ENCODE data around the gene NCSTN. TPM values are rescaled to one million over a fixed set of nuclear protein-coding genes. Genes with fewer than 3 reads are reported as not detected.
A peak's percentile ranks its signal among the peaks of the same experiment; 100 is the strongest.

Gene NCSTN
- 65.2 TPM for polyA plus RNA-seq (2013, experiment 1 of 2)
- 67.6 TPM for polyA plus RNA-seq (2013, experiment 2 of 2)

GRCh38 chr1:160342953-160343869 lies at the start of gene NCSTN, which contains the start of gene COPA:
Gene NCSTN (plus strand): TSS chr1:160343383. CDS start chr1:160343397, 14 bp downstream.
Gene COPA (minus strand): TSS chr1:160343250. CDS start chr1:160343170, 80 bp downstream.
- Histone ChIP-seq H3K9me3 (replicated peaks in 1 of 2; ENCODE audit: control insufficient read depth in 2 of 2, insufficient read depth in 1 of 2, low read depth in 1 of 2, low read length in 2 of 2) (no peaks in the 10 kb centered on the region), H2BK120ac (ENCODE audit: low read depth, low read length) (no peak within 1 kb of the TSS), H3K4me2 (ENCODE audit: insufficient read depth, low read length, poor library complexity, severe bottlenecking) (peak within 1 kb of the TSS; percentile 89), H3K9ac (ENCODE audit: low read depth, low read length, poor library complexity) (peak within 1 kb of the TSS; percentile 93), H3K79me1 (ENCODE audit: low read depth, low read length) (peaks cover 5% of the 10 kb centered on the region), H2BK5ac (ENCODE audit: low read length) (peak within 1 kb of the TSS; percentile 75), H3K14ac (ENCODE audit: low read length) (peak within 1 kb of the TSS; percentile 56), H3K36me3 (replicated peaks in 1 of 2; ENCODE audit: control insufficient read depth in 2 of 2, insufficient read depth in 2 of 2, low read length in 2 of 2) (peaks cover 11 to 68% of the 10 kb centered on the region in 2 donors), H3K27ac (replicated peaks; ENCODE audit: low read length) (no peak within 1 kb of the TSS), H4K91ac (ENCODE audit: low read depth, low read length, poor library complexity) (no peak within 1 kb of the TSS), H3K27me3 (ENCODE audit: control insufficient read depth in 3 of 3, insufficient read depth in 3 of 3, low read depth in 1 of 3, low read length in 3 of 3) (no peaks in the 10 kb centered on the region), H2AFZ (ENCODE audit: low read length) (peak within 1 kb of the TSS; percentile 92), H3K4ac (ENCODE audit: low read length) (no peak within 1 kb of the TSS), H2AK5ac (ENCODE audit: low read depth, low read length) (peak within 1 kb of the TSS; percentile 82), H3K4me1 (ENCODE audit: control insufficient read depth in 2 of 2, insufficient read depth in 1 of 2, low read depth in 1 of 2, low read length in 2 of 2) (peaks cover 4 to 7% of the 10 kb centered on the region in 2 donors), H3K23ac (ENCODE audit: low read depth, low read length, poor library complexity) (peak within 1 kb of the TSS; percentile 50), H4K8ac (ENCODE audit: low read depth, low read length) (peak within 1 kb of the TSS; percentile 53), H3K18ac (ENCODE audit: low read length) (peak within 1 kb of the TSS; percentile 94), H3K4me3 (ENCODE audit: low read length in 2 of 2) (peak within 1 kb of the TSS; percentile 86 to 89), H2BK12ac (ENCODE audit: low read length) (no peak within 1 kb of the TSS), H2BK15ac (ENCODE audit: low read length) (no peak within 1 kb of the TSS)
- DNase-seq (ENCODE audit: low spot score) = peak; percentile 91
- no CpG with 5 or more reads among the region's 58 CpGs for WGBS, 2 donors (ENCODE audit: extremely low coverage in 2 of 2, insufficient read length in 2 of 2, insufficient replicate concordance in 1 of 2)

GRCh38 chr1:160296036-160296435 lies 47.1 kb upstream of the NCSTN start:
- DNase-seq (ENCODE audit: low spot score) = no peak
- Histone ChIP-seq H3K14ac (ENCODE audit: low read length) (no peak overlapping the region), H3K4me3 (ENCODE audit: low read length in 2 of 2) (no peak overlapping the region), H3K27me3 (ENCODE audit: control insufficient read depth in 3 of 3, insufficient read depth in 3 of 3, low read depth in 1 of 3, low read length in 3 of 3) (no peaks in the 10 kb centered on the region), H3K9me3 (replicated peaks in 1 of 2; ENCODE audit: control insufficient read depth in 2 of 2, insufficient read depth in 1 of 2, low read depth in 1 of 2, low read length in 2 of 2) (no peaks in the 10 kb centered on the region), H3K4me2 (ENCODE audit: insufficient read depth, low read length, poor library complexity, severe bottlenecking) (no peak overlapping the region), H2BK5ac (ENCODE audit: low read length) (no peak overlapping the region), H3K36me3 (replicated peaks in 1 of 2; ENCODE audit: control insufficient read depth in 2 of 2, insufficient read depth in 2 of 2, low read length in 2 of 2) (peaks cover 53 to 99% of the 10 kb centered on the region in 2 donors), H4K8ac (ENCODE audit: low read depth, low read length) (no peak overlapping the region), H2BK120ac (ENCODE audit: low read depth, low read length) (no peak overlapping the region), H3K4me1 (ENCODE audit: control insufficient read depth in 2 of 2, insufficient read depth in 1 of 2, low read depth in 1 of 2, low read length in 2 of 2) (no peaks in the 10 kb centered on the region), H4K91ac (ENCODE audit: low read depth, low read length, poor library complexity) (no peak overlapping the region), H3K79me1 (ENCODE audit: low read depth, low read length) (no peaks in the 10 kb centered on the region), H3K9ac (ENCODE audit: low read depth, low read length, poor library complexity) (no peak overlapping the region), H2AFZ (ENCODE audit: low read length) (no peak overlapping the region), H3K27ac (replicated peaks; ENCODE audit: low read length) (no peak overlapping the region), H2BK12ac (ENCODE audit: low read length) (no peak overlapping the region), H2AK5ac (ENCODE audit: low read depth, low read length) (no peak overlapping the region), H3K23ac (ENCODE audit: low read depth, low read length, poor library complexity) (no peak overlapping the region), H3K4ac (ENCODE audit: low read length) (no peak overlapping the region), H3K18ac (ENCODE audit: low read length) (no peak overlapping the region), H2BK15ac (ENCODE audit: low read length) (no peak overlapping the region)
- no CpG with 5 or more reads among the region's 1 CpG for WGBS, 2 donors (ENCODE audit: extremely low coverage in 2 of 2, insufficient read length in 2 of 2, insufficient replicate concordance in 1 of 2)

GRCh38 chr1:160300173-160300572 lies 43.0 kb upstream of the NCSTN start:
- Histone ChIP-seq H3K27me3 (ENCODE audit: control insufficient read depth in 3 of 3, insufficient read depth in 3 of 3, low read depth in 1 of 3, low read length in 3 of 3) (no peaks in the 10 kb centered on the region), H3K4me2 (ENCODE audit: insufficient read depth, low read length, poor library complexity, severe bottlenecking) (no peak overlapping the region), H3K36me3 (replicated peaks in 1 of 2; ENCODE audit: control insufficient read depth in 2 of 2, insufficient read depth in 2 of 2, low read length in 2 of 2) (peaks cover 25 to 96% of the 10 kb centered on the region in 2 donors), H2AK5ac (ENCODE audit: low read depth, low read length) (no peak overlapping the region), H3K9me3 (replicated peaks in 1 of 2; ENCODE audit: control insufficient read depth in 2 of 2, insufficient read depth in 1 of 2, low read depth in 1 of 2, low read length in 2 of 2) (no peaks in the 10 kb centered on the region), H4K8ac (ENCODE audit: low read depth, low read length) (no peak overlapping the region), H4K91ac (ENCODE audit: low read depth, low read length, poor library complexity) (no peak overlapping the region), H2BK120ac (ENCODE audit: low read depth, low read length) (no peak overlapping the region), H3K23ac (ENCODE audit: low read depth, low read length, poor library complexity) (no peak overlapping the region), H3K18ac (ENCODE audit: low read length) (no peak overlapping the region), H3K4ac (ENCODE audit: low read length) (no peak overlapping the region), H3K4me3 (ENCODE audit: low read length in 2 of 2) (no peak overlapping the region), H3K9ac (ENCODE audit: low read depth, low read length, poor library complexity) (no peak overlapping the region), H2AFZ (ENCODE audit: low read length) (no peak overlapping the region), H2BK12ac (ENCODE audit: low read length) (no peak overlapping the region), H2BK15ac (ENCODE audit: low read length) (no peak overlapping the region), H3K79me1 (ENCODE audit: low read depth, low read length) (no peaks in the 10 kb centered on the region), H3K4me1 (ENCODE audit: control insufficient read depth in 2 of 2, insufficient read depth in 1 of 2, low read depth in 1 of 2, low read length in 2 of 2) (no peaks in the 10 kb centered on the region), H3K27ac (replicated peaks; ENCODE audit: low read length) (no peak overlapping the region), H3K14ac (ENCODE audit: low read length) (no peak overlapping the region), H2BK5ac (ENCODE audit: low read length) (no peak overlapping the region)
- no peak for DNase-seq (ENCODE audit: low spot score)
- no CpG with 5 or more reads among the region's 7 CpGs for WGBS, 2 donors (ENCODE audit: extremely low coverage in 2 of 2, insufficient read length in 2 of 2, insufficient replicate concordance in 1 of 2)

GRCh38 chr1:160307118-160307791 lies 35.9 kb upstream of the NCSTN start:
- Histone ChIP-seq H2BK12ac (ENCODE audit: low read length) (no peak overlapping the region), H3K23ac (ENCODE audit: low read depth, low read length, poor library complexity) (no peak overlapping the region), H3K4me3 (ENCODE audit: low read length in 2 of 2) (no peak overlapping the region), H3K18ac (ENCODE audit: low read length) (no peak overlapping the region), H3K79me1 (ENCODE audit: low read depth, low read length) (no peaks in the 10 kb centered on the region), H2AK5ac (ENCODE audit: low read depth, low read length) (no peak overlapping the region), H3K36me3 (replicated peaks in 1 of 2; ENCODE audit: control insufficient read depth in 2 of 2, insufficient read depth in 2 of 2, low read length in 2 of 2) (peaks cover 28 to 95% of the 10 kb centered on the region in 2 donors), H3K4ac (ENCODE audit: low read length) (no peak overlapping the region), H3K14ac (ENCODE audit: low read length) (no peak overlapping the region), H3K9ac (ENCODE audit: low read depth, low read length, poor library complexity) (no peak overlapping the region), H2BK120ac (ENCODE audit: low read depth, low read length) (no peak overlapping the region), H3K27ac (replicated peaks; ENCODE audit: low read length) (no peak overlapping the region), H4K8ac (ENCODE audit: low read depth, low read length) (no peak overlapping the region), H3K9me3 (replicated peaks in 1 of 2; ENCODE audit: control insufficient read depth in 2 of 2, insufficient read depth in 1 of 2, low read depth in 1 of 2, low read length in 2 of 2) (peaks cover 0 to 2% of the 10 kb centered on the region in 2 donors), H3K4me1 (ENCODE audit: control insufficient read depth in 2 of 2, insufficient read depth in 1 of 2, low read depth in 1 of 2, low read length in 2 of 2) (no peaks in the 10 kb centered on the region), H3K27me3 (ENCODE audit: control insufficient read depth in 3 of 3, insufficient read depth in 3 of 3, low read depth in 1 of 3, low read length in 3 of 3) (no peaks in the 10 kb centered on the region), H2BK5ac (ENCODE audit: low read length) (no peak overlapping the region), H2BK15ac (ENCODE audit: low read length) (no peak overlapping the region), H3K4me2 (ENCODE audit: insufficient read depth, low read length, poor library complexity, severe bottlenecking) (no peak overlapping the region), H2AFZ (ENCODE audit: low read length) (no peak overlapping the region), H4K91ac (ENCODE audit: low read depth, low read length, poor library complexity) (no peak overlapping the region)
- no CpG with 5 or more reads among the region's 13 CpGs for WGBS, 2 donors (ENCODE audit: extremely low coverage in 2 of 2, insufficient read length in 2 of 2, insufficient replicate concordance in 1 of 2)
- DNase-seq (ENCODE audit: low spot score) = no peak

Data from neuronal stem cell (in vitro differentiated cells).